AG20443 (cell line): ENCODE measurements around the gene GDPGP1.
"Not testable (repeated sequence)": the region's sequence is repeated elsewhere in the genome, so short reads cannot be mapped to it uniquely, and the experiment has no call there.

Experiments used
- DNase-seq: peaks from one replicate; pipeline ENCODE4 v3.0.0; 2012; ENCODE audit warnings: low spot score, mixed read lengths

The GDPGP1 gene

GRCh38 chr15:90225504-90226234 lies 8.3 kb upstream of the GDPGP1 start:
- DNase-seq = no peak

- no peak for DNase-seq
Observed at GRCh38 chr15:90227336-90227735, 6.7 kb upstream of the GDPGP1 start.

- DNase-seq = no peak
Observed at GRCh38 chr15:90227816-90228772, 5.9 kb upstream of the GDPGP1 start.

DNA sequence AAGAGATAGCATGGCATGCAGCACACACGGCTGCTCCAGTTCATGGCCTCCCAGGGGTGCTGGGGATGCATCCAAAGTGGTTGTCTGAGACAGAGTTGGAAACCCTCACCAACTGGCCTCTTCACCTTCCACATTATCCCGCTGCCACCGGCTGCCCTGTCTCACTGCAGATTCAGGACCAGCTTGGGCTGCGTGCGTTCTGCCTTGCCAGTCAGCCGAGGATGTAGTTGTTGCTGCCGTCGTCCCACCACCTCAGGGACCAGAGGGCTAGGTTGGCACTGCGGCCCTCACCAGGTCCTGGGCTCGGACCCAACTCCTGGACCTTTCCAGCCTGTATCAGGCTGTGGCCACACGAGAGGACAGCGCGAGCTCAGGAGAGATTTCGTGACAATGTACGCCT lies 5.0 kb upstream of the GDPGP1 start:
- no peak for DNase-seq

- DNase-seq = no peak
Observed at GRCh38 chr15:90230071-90230494, 3.9 kb upstream of the GDPGP1 start.

- DNase-seq = no peak
Observed at GRCh38 chr15:90230610-90231009, 3.4 kb upstream of the GDPGP1 start.

GRCh38 chr15:90231028-90232017 lies 2.7 kb upstream of the GDPGP1 start:
- DNase-seq = no peak

DNA sequence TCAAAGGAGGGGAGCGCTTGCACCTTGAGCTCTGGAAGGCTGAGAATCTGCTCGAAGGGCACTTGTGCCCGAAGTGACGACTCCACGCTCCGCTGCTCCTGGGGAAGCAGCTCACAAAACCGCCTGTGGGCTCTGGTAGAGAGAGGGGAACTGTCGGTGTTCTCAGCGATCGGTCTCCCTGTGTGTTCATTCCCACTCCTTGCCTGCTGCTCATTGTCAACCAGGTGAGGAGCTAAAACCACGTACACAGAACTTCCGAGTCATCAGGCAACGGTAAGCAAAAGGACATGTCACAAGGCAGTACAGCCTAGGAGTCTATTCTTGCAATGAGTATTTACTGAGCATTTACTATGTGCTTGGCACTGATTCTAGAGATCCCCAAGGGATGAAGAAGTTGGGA lies 1.8 kb upstream of the GDPGP1 start:
- no peak for DNase-seq

DNA sequence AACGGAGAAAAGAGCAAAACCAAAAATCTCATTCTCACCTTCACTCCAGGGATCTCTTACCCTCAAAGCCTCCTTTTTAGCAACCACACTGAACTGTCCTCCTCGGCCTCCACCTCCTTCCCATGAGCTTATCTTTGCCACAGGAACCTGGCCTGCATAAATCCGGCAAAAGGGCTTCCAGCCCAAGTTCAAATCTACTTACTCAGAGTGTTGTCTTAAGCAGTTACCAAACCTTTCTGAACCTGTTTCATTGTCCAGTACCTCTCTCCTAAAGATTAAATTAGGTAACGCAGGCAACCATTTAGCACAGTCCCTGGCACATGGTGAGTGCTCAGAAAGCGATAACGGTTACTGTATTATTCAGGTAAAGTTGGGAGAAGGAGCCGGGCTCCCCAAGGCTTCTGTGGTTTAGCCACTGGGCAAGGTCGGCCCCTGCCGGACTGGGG lies 1.0 kb upstream of the GDPGP1 start:
- no peak for DNase-seq

- peak; percentile 100 for DNase-seq
Observed at GRCh38 chr15:90233387-90234095, 468 bp upstream of the GDPGP1 start, which contains the start of gene CIB1. CIB1 (minus strand) TSS chr15:90233941; CDS start chr15:90233885, 56 bp downstream.

DNA sequence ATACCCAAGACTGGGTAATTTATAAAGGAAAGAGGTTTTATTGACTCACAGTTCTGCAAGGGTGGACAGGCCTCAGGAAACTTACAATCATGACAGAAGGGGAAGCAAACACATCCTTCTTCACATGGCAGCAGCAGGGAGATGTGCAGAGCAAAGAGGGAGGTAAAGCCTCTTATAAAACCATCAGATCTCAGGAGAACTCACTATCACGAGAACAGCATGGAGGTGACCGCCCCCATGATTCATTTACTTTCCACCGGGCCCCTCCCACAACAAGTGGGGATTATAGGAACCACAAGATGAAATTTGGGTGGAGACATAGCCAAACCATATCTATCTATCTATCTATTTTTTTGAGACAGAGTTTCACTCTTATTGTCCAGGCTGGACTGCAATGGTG lies 5.4 kb downstream of the GDPGP1 start:
- DNase-seq = no peak

DNA sequence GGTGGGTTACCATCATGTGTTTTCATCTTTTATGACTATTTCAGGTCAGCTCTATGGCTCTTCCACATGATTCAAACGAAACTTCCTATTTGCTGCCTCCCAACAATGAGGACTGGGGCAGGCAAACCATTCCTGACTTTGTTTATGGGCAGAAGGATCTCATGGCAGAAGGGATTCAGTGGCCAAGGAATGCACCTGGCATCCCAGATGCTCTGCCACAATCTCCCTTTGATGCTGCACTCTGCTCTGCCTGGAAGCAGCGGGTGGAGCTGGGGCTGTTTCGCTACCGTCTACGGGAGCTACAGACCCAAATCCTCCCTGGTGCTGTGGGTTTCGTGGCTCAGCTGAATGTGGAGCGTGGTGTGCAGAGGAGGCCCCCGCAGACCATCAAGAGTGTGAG lies 6.8 kb downstream of the GDPGP1 start:
- DNase-seq = no peak

DNA sequence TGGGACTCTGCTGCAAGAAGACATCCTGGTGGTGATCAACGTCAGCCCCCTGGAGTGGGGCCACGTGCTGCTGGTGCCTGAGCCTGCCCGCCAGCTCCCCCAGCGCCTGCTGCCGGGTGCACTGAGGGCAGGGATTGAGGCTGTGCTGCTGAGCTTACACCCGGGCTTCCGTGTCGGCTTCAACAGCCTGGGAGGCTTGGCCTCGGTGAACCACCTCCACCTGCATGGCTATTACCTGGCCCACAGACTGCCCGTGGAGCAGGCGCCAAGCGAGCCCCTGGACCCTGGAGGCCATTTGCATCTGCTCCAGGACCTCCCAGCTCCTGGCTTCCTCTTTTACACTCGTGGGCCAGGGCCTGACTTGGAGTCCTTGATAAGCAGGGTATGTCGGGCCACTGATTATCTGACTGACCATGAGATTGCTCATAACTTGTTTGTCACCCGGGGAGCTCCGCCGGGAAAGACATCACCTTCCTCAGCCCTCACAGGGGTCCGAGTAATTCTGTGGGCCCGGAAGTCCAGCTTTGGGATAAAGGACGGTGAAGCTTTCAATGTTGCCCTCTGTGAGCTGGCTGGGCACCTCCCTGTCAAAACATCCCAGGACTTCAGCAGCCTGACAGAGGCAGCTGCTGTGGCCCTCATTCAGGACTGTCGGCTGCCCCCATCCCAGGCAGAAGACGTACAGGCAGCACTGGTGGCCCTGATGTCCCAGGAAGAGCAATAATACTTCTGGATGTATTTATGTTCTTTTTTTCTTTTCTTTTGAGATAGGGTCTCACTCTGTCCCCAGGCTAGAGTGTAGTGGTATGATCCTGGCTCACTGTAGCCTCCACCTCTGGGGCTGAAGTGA lies 7.6 kb downstream of the GDPGP1 start:
- no peak for DNase-seq

DNA sequence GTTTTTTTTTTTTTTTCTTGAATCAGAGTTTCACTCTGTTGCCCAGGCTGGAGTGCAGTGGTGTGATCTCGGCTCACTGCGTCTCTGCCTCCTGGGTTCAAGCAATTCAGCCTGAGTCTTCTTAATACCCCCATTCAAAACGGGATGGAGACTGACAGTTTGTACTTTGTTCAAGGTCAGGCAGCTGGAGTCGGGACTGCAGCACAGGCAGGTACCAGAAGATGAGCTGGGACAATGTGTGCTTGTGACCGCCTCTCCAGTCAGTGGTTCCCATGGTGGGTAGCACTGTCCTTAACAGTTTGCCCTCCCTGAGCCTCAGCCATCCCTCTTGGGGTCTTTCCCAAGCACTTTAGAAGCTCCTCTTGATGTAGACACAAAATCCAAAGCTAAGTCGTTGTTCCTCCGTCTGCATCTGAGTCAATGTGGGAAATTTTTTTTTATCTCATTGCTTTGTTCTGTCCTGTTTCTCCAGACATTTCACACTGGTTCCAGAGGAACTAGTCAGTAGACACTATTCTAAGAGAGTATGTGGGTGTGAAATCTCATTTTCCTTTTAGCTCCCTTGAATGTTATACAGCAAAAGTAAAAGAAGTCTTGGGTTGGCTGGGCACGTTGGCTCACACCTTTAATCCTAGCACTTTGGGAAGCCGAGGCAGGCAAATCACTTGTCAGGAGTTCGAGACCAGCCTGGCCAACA lies 10.1 kb downstream of the GDPGP1 start:
- DNase-seq = no peak

DNA sequence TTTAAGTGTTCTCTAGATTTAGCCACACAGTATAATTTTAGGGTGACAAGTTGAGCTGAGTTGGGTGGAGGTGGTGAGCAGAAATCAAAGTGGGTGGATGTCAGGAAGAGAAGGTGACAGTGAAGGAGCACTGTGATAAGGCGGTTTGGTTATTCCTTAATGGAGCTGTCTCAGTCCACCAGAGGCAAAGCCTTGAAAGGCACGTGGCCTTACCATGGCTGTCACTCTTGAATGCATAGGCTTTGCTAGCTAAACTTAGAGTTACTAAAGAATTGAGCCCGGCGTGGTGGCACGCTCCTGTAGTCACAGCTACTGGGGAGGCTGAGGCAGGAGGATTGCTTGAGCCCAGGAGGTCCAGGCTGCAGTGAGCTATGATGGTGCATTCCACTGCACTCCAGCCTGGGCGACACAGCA lies 14.8 kb downstream of the GDPGP1 start:
- DNase-seq = no peak

GRCh38 chr15:90249203-90249863 lies 15.3 kb downstream of the GDPGP1 start, which contains the start of gene TTLL13:
TTLL13 (plus strand) TSS chr15:90249556; CDS start chr15:90250631, 1,075 bp downstream.
- DNase-seq = peak; percentile 96

DNA sequence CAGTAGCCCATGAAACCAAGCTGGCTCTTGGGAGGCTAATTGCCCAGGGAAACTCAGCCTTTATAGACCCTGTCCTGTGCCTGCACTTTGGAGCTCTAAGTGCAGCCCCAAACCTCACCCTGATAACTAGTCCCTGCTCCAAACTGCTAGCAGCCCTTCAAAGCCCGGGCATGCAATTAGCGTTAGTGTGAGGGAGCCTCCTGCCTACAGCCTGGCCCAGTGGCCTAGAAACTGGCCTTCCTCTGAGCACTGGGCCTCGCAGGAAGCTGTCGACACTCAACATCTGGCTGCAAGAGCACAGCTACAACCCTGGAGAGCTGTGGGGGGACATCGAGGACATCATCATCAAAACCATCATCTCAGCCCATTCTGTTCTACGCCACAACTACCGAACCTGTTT lies 23.8 kb downstream of the GDPGP1 start:
- no peak for DNase-seq

DNA sequence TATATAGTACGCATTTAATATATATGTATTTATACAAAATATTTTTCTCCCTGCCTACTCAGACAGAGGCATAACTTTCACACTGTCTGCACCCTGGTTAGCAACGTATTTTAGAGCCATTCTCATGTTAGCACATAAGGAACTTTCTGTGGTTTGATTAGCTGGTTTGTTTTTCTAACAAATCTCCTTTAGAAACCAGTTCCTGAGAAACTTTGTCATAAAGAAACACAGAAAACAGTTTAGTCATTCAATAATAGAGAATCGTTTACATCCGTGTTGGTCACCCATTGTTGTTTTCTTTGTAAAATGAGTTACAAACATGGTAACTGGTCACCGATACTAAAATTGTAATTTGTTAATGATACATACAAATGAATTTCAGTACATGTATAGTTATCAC lies 25.5 kb downstream of the GDPGP1 start:
- DNase-seq = no peak

- DNase-seq = not testable (repeated sequence)
Observed at GRCh38 chr15:90260731-90261130, 26.7 kb downstream of the GDPGP1 start.
